NCI-H128 (cell line): ENCODE measurements around the gene KRTAP12-2.
"Not testable (repeated sequence)": the region's sequence is repeated elsewhere in the genome, so short reads cannot be mapped to it uniquely, and the experiment has no call there.

Experiments used
- DNase-seq: peaks from one replicate; lab custom pipeline; 2025; ENCODE audit not compliant: unreplicated experiment; lab: John Stamatoyannopoulos, UW

The KRTAP12-2 gene

DNA sequence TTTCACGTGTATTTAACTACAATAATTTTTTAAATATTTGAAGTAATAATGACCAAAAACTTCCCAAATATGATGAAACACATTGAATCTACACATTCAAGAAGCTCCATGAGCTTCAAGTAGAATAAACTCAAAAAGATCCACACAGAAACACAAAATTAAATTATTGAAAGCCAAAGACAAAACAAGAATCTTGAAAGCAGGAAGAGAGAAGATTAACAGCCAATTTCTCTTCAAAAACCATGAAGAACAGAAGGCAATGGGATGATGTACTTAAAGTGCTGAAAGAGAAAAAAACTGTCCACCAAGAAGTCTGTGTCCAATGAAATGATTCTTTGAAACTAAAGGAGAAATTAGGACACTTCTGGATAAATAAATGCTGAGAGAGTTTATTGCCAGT, 34.7 kb downstream of the KRTAP12-2 start:
- DNase-seq, result no peak

DNA sequence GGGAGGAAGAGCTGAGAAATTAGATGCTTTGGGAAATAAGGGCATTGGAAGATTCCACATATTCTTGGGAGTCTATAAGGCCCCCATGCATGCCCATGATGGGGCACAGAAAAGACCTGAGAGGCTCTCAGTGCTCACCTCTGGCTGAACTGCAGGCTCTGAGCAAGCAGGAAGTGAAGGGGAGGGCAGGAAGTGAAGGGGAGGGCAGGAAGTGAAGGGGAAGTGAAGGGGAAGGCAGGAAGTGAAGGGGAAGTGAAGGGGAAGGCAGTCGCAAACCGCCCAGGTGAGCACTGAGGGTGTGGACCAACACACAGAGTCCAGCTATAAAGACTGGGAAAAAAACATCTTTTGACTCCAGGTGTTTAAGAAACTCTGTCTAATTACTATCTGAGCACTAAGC, 36.3 kb downstream of the KRTAP12-2 start:
- DNase-seq, result no peak

DNA sequence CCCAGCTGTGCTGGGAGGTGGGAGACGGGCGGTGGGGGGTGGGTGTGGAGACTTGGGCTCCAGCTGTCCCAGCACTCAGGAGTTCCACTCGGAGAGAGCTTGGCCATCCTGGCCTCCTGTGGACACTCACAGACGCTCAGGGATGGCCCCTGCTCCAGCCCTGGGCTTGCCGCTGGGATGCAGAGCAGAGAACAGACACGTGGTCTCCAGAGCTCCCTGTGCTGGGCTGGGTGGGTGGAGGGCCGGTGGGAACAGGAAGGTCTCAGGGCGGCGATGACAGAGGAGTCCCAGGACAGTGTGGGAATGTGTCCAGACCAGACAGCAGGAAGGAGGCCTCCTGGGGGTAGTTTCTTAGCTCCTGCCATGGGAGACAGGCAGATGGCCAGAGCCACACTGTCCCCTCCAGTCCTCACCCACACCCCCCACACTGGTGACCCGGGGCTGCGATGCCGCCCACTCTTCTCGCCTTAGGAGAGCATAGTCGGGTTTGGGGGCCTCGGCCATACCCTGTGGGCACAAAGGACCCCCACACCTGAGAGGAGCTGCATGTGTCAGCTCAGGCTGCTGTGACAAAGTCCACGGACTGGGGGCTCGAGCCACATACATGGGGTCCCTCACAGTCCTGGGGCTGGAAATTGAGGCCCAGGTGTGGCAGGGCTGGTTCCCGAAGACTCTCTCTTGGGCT, 37.9 kb downstream of the KRTAP12-2 start:
- DNase-seq, result no peak

DNA sequence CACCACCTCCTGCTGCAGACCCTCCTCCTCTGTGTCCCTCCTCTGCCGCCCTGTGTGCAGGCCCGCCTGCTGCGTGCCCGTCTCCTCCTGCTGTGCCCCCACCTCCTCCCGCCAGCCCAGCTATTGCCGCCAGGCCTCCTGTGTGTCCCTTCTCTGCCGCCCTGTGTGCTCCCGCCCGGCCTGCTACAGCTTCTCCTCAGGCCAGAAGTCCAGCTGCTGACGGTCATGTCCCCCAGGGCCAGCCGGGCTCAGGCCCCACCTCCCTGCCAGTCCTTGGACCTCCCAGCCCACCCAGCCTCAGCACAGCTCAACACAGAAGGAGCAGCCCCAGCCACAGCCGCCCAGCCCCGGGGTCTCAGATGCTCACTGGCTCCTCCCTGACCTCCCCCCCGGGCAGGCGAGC, 38.9 kb downstream of the KRTAP12-2 start:
- DNase-seq, result not testable (repeated sequence)

DNA sequence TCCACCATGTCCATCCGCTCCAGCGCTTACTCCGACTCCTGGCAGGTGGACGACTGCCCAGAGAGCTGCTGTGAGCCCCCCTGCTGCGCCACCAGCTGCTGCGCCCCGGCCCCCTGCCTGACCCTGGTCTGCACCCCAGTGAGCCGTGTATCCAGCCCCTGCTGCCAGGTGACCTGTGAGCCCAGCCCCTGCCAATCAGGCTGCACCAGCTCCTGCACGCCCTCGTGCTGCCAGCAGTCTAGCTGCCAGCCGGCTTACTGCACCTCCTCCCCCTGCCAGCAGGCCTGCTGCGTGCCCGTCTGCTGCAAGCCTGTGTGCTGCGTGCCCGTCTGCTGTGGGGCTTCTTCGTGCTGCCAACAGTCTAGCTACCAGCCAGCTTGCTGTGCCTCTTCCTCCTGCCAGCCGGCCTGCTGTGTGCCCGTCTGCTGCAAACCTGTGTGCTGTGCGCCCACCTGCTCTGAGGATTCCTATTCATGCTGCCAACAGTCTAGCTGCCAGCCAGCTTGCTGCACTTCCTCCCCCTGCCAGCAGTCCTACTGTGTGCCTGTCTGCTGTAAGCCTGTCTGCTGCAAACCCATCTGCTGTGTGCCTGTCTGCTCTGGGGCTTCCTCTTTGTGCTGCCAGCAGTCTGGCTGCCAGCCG, 39.4 kb downstream of the KRTAP12-2 start:
- not testable (repeated sequence) for DNase-seq

DNA sequence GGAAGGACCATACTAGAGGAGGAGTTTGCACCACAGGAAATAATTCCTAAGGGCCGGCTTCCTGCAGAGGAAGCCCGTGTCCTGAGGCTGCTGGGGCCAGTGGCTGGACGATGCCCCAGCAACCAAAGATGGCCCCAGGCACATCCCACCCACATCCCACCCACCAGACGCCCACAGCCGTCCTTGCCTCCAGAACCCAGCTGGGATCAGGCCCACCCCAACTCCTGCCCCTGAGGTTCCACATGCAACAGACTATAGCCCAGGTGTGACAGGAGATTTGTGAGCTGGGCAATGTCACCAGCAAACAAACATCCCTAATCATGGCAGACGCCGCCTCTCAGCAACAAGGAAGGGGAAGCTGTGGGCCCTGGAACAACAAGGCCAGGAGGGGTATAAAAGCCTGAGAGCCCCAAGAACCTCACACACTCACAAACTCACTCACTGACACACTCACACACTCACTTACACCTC, 40.0 kb downstream of the KRTAP12-2 start, which contains the start of gene KRTAP10-9:
TSS of gene KRTAP10-9 (plus strand) at position 421 of the 471 bp plus-strand sequence. CDS start 79 bp downstream, outside the sequence.
- no peak for DNase-seq

DNA sequence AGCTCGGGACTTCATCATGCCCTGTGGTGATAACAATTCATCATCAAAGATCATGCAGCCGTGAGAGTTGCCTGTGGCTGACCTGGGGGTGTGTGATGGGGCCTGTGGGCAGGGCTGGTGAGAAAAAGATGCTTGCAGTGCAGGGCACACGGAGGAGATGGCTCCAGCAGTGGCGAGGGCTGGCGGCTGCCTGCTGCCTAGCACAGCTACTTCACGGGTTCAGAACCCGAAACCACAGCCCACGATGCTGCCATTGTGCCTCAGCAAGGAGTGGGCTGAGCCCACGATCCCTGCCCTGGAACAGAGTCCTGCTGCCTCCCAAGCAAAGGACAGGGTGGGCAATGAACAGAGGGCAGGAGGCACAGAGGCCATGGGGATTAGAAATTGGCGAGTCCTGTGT, 40.5 kb downstream of the KRTAP12-2 start:
- no peak for DNase-seq

DNA sequence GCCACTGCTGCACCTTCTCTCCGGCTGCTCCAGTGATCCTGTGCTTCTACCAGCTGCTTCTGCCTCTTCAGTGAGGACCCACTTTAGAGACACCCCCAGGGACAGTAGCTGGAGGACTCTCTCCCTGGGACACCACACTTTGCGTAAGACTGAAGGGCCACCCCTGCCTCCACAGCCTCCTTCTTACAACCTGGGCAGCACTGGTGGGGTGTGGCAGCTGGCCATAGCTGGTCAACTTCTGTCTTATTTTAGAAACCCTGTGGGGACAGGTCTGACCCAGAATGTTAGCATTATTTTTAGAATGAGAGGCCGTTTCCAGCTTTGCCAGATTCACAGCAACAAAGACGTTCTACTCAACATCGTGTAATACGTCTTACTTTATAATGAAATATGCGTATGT, 41.0 kb downstream of the KRTAP12-2 start:
- no peak for DNase-seq

DNA sequence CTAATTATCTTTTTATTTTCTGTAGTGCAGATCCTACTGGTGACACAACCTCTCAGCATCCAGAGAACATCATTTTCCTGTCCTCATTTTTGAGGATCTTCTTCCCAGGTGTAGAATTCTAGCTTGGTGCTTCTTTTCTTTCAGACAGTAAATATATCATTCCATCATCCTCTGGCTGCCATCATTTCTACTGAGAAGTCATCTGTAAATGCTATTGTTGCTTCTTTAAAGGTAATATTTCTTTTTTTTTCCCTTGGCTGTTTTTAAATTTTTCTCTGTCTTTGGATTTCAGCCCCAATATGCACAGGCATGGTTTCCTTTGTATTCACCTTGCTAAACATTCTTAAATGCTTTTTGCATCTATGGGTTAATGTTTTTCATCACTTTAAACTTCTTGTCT, 43.2 kb downstream of the KRTAP12-2 start:
- no peak for DNase-seq

DNA sequence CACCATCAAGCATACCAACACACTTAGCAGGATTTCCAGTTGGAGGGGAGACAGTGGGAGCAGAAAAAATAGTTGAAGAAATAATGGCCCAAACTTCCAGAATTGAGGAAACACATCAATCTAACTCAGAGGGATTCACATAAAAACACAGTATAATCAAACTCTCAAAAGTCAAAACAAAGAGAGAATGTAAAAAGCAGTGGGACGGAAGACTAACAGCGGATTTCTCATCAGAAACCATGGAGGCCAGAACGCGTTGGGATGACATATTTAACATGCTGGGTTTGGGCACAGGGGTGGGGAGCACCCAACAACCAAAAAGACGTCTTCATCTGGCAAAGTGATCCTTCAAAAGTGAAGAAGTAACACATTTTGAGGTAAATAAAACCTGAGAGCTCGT, 46.8 kb downstream of the KRTAP12-2 start:
- no peak for DNase-seq

DNA sequence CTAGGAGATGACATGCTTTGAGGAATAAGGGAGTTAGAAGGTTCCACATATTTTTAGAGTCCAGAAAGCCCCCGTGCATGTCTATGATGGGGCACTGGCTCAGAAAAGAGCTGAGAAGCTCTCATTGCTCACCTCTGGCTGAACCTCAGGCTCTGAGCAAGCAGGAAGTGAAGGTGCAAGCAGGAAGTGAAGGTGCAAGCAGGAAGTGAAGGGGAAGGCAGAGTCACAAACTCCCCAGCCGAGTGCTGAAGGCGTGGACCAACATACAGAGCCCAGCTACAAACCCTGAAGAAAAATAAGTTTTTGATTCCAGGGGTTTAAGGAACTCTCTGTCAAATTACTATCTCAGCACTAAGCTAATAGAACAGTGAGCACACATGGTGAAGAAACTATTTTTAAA, 47.8 kb downstream of the KRTAP12-2 start:
- no peak for DNase-seq

DNA sequence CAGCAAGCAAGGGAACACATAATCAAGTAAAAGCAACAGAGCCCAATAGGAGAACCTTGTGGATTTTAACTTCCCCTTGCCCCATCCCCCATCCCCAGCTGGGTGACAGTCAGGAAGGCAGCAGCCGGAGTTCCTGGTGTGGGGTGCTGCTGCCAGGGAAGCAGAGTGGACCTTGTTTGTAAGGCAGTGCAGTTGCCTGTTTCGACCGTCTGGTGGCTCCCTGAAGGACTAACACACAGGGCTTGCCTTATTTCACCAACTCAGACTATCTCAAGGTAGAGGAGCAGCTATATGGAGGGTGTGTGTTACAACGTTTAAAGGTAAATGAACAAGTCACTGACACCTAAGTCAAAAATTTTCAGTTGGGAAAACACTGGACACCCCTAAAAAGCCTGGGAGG, 48.2 kb downstream of the KRTAP12-2 start:
- no peak for DNase-seq

DNA sequence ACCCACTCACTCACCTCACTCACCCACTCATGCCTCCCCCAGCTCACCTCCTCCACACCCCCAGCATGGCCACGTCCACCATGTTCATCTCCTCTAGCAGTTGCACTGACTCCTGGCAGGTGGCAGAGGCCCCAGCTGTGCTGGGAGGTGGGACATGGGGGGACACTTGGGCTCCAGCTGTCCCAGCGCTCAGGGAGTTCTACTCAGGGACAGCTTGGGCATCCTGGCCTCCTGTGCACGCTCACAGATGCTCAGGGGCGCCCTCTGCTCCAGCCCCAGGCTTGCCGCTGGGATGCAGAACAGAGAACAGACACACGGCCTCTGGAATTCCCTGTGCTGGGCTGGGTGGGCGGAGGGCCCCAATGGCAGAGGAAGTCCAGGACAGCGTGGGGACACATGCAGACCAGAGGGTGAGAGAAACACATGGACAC, 49.6 kb downstream of the KRTAP12-2 start:
- DNase-seq, result no peak

DNA sequence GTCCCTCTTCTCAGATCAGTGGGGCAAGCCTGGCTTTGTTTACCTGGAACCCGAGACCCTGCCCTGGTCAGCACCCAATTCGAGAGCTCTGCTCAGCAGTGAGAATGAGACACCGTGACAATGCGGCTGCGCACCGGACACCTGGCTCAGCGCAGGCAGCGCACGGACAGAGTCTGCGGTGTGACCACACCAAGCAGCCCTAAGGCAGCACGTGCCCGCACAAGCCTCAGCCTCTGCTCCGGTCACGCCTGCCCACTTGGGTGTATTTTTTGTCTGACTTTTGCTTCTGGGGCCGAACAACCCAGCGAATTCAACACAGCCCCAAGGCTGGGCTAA, 50.2 kb downstream of the KRTAP12-2 start:
- DNase-seq, result no peak
